ENCODE measurements around the gene DNASE1.
"Not testable (repeated sequence)": the region's sequence is repeated elsewhere in the genome, so short reads cannot be mapped to it uniquely, and the experiment has no call there.

Gene DNASE1

GRCh38 chr16:3641801-3642396 is 12.6 kb upstream of the DNASE1 start:
- DNase-seq, result no peak

- no peak for DNase-seq
These were observed 11.9 kb upstream of the DNASE1 start for GRCh38 chr16:3642397-3643094.

- DNase-seq, result no peak
These were observed 11.3 kb upstream of the DNASE1 start for GRCh38 chr16:3643095-3643730.

GRCh38 chr16:3645108-3645503 is 9.4 kb upstream of the DNASE1 start:
- no peak for DNase-seq

- DNase-seq, result no peak
These were observed 8.8 kb upstream of the DNASE1 start for GRCh38 chr16:3645504-3646347.

GRCh38 chr16:3646348-3646920 is 8.1 kb upstream of the DNASE1 start:
- DNase-seq, result no peak

- no peak for DNase-seq
These were observed 3.7 kb upstream of the DNASE1 start for GRCh38 chr16:3650631-3651265.

GRCh38 chr16:3651461-3652372 is 2.8 kb upstream of the DNASE1 start:
- DNase-seq, result peak; percentile 1

GRCh38 chr16:3652373-3653195 is 1.9 kb upstream of the DNASE1 start:
- DNase-seq, result peak; percentile 1

GRCh38 chr16:3655030-3655395 is 522 bp downstream of the DNASE1 start:
- DNase-seq, result no peak

- no peak for DNase-seq
These were observed 1.1 kb downstream of the DNASE1 start for GRCh38 chr16:3655396-3656159.

- not testable (repeated sequence) for DNase-seq
These were observed 1.6 kb downstream of the DNASE1 start for GRCh38 chr16:3656160-3656490.

GRCh38 chr16:3656491-3657468 is 2.3 kb downstream of the DNASE1 start:
- DNase-seq, result peak; percentile 60

GRCh38 chr16:3659251-3659650 is 4.8 kb downstream of the DNASE1 start:
- no peak for DNase-seq

- no peak for DNase-seq
These were observed 6.8 kb downstream of the DNASE1 start for GRCh38 chr16:3661311-3661710.

GRCh38 chr16:3661922-3662321 is 7.4 kb downstream of the DNASE1 start:
- no peak for DNase-seq

- no peak for DNase-seq
These were observed 8.1 kb downstream of the DNASE1 start for GRCh38 chr16:3662601-3663000.

GRCh38 chr16:3664187-3664896 is 9.9 kb downstream of the DNASE1 start:
- DNase-seq, result no peak

Measured in stimulated activated CD4-positive, alpha-beta T cell treated with anti-CD3 and anti-CD28 coated beads, Interleukin-15, amount 100 ng/mL, for 24 hours (primary cell).